GM19023 (cell line): ENCODE measurements around the gene GHR.

Source experiments
- ATAC-seq: cut with Tn5 transposase; IDR thresholded peaks from one replicate; pipeline ENCODE4 v1.9.1; 2021; ENCODE audit warnings: mild to moderate bottlenecking, moderate library complexity; ENCODE audit not compliant: unreplicated experiment

Gene GHR

DNA sequence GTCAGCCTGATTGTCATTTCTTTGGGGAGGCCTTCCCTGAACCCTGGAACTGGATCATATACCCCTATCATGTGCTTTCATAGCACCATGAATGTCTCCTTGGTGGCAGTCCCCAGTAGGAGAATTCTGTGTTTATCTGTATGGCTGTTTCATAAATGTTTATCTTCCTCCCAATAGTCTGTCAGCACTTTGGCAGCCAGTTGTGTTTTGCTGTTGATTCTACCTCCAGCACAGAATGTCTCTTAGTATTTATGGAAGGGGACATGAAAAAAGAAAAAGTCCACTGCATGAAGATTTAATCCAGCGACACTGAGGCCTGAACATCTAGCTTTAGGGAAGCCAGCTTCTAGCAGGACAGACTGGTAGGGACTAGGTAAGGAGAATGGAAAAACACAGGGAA is 38.3 kb downstream of the GHR start:
- no peak for ATAC-seq

DNA sequence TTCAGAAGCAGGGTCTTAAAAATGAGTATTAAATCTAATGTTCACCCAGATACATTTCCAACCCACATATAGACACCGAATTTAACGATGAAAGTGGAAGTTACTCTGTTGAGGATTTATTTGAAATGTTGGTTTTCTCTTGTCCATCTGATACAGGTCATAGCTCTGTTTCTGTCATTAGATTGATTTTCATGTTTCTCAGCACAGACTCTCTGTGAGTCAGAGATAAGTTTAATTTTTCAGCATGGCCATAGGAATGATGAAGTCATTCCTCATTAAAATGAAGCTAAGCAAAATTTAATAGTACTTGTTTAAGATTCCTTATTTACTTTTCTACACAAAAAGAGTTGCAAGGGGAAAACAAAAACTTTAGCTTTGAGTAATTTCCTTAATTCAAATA is 38.8 kb downstream of the GHR start:
- ATAC-seq, result no peak

DNA sequence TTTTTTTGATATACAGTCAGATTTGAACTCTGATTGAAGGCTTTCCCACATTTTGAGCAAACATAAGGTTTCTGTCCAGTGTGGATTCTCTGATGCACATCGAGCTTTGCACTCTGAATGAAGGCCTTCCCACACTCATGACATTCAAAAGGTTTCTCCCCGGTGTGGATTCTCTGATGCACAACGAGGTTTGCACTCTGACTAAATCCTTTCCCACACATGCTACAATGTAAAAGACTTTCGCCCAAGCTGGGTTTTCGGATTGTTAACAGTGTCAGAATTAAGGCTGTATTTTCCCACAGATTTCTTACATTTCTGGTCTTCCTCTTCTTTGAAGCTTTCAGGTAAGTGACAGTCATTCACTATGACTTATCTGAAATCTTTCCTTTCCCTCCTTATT is 44.3 kb downstream of the GHR start:
- ATAC-seq, result no peak

DNA sequence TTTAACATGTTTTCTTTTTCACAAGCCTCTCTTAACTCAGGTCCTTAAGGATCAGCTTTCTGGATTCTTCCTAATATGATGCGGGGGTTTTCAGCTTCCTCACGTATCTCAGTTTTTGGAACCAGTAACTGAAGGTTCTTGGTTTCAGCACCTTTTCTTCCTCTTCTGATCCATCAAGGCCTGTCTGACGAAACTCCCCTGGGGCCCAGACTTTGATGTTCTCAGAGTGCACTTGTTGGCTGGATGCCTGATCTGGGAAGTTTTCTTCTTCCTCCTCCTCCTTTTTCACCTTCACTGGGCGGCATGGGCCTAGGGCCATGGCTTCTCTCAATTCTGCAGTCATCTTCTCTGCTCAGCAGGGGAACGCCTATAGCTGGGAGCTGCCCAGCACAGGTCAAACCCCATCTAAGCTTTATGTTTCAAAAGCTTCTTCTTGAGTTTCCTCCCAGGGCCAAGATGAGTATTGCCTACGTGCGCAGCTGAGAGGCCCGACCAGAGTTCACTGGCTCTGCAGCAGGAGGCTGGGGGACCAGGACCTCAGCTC is 44.8 kb downstream of the GHR start:
- ATAC-seq, result no peak

DNA sequence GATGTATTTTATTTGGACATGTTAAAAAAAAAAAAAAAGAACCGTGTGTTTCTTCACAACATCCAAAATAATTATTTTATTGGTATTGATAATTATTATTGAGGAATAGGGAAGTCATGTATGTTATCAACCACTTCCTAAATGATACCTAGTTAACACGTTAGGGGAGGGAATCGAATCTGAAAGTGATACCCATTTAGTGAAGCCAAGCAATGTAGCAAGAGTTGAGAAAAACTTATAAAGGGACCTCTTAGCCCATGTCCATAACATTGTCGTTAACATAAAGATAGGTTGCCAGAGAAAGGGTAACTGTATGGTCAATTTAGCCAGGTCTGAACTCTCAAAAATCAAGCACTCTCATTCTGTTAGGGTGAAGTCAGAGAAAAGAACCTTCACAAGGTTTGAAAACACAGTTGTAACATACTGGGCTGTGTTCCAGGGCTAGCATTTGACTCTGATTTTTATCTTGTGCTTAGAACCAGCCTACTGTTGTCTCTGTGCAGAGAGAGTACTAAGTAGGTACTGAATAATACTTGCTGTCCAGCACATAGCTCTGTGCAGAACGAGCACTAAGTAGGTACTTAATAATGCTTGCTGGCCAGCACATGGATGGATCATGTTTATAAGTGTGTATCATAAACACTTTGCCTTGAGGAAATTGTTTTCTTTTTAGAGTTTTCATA is 60.4 kb downstream of the GHR start:
- no peak for ATAC-seq

- ATAC-seq, result no peak
Observed at GRCh38 chr5:42487077-42487476, 63.8 kb downstream of the GHR start.

DNA sequence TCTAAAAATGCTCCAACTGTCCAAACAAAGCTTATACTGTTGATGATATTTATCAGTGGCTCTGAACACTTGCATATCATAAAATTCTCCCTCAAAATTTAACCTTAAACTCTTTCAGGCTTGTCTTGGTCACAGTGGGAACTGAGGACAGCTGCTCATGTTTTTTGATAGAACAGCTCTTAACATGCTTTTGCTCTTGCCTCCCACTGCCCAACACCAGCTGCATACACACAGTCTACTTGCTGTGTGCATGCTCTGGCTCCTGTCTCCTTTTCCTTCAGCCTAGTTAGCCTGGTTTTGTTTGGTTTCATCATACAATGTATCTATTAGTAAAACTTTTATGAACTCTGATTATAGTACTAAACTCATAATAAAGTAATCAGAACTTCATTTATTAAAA is 64.6 kb downstream of the GHR start:
- ATAC-seq, result no peak

- no peak for ATAC-seq
Observed at GRCh38 chr5:42490831-42491230, 67.6 kb downstream of the GHR start.

DNA sequence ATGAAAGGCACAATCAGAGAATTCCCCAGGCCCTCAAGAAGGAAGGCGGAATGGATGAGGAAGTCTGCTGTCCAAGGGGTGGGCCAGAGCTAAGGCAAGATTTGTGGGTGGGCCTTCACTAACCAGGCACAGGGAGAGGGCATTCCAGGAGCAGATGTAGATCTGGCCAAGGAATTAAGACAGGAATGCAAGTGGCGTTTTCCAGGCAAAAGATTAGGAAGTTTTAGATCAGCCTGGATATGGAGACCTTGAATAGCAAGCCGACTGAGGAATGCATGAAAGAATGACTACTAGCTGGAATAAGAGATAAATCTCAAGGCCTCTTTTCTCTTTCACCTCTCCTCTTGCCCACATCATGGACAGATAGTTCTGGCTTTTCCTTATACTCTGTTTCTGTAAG is 68.5 kb downstream of the GHR start:
- ATAC-seq, result no peak

- ATAC-seq, result no peak
Observed at GRCh38 chr5:42492974-42493373, 69.7 kb downstream of the GHR start.

GRCh38 chr5:42494414-42494813 is 71.2 kb downstream of the GHR start:
- ATAC-seq, result no peak

DNA sequence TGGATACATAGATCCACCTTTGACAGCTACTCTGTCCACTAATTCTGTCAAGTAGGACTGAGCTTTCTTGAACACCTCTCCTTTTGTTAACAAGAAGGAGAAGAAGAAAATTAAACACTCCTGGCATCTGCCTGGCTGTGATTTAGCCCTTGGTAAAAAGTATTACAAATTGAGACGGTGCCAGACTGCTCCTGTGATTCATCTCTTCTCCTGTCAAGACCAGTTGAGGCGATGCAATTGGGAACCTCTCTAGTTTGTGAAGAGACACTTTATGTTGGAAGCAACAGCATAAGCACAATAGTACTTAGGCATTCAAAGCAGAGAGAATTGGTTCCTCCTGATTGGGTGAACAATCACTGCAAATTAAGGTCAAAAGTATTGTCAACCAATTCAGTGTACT is 72.7 kb downstream of the GHR start:
- no peak for ATAC-seq

DNA sequence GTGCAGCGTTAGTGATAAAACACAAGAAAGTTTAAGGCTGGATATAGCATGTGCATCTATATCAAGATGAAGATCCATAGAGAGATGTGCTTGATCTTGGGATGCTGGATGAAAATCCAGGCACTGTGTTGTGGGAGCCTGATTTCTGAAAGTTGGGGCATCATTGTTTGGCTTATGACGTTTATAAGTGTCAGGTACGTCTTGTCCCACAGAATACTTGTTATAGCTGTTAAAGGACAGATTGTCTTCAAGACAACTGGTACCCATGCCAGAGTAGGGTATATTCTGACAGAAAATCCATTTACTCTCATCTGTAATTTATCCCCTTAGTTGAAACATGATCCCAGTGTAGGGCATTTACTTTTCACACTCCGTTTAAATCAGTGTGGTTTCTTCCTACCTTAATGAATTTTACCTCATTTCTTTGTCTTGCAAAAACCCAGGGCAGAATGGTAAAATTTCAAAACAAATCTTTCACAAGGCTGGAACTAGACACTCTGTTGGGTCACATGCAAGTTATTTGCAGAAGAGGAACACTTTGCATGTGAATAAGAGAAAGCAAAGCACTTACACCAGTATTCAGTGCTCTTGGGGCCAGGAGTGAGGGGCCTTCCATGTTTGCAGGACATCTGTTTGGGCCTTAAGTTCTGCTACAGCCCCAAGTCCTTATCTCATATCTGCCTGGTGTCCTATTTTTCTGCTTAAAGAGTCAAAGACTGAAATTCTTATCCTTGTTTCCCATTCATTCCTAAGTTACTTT is 73.3 kb downstream of the GHR start:
- ATAC-seq, result no peak

DNA sequence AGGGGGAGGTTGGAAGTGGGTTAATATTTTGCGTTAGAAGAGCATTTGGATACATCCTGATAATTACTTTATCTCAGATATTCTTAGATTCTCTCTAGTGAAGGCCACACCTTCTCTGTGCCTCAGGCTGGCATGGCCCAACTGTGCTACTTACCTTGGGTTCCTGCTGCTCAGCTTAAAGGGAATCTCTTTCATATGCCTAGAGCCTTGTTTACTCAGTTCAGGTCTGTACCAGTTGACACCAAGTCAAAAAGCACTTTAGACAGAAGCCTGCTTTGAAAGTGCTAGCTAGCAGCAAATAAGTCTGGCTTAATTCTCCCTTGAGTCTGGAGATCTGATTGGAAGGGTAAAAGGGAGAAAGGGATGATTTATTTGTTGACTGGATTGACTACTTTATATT is 74.8 kb downstream of the GHR start:
- ATAC-seq, result no peak

DNA sequence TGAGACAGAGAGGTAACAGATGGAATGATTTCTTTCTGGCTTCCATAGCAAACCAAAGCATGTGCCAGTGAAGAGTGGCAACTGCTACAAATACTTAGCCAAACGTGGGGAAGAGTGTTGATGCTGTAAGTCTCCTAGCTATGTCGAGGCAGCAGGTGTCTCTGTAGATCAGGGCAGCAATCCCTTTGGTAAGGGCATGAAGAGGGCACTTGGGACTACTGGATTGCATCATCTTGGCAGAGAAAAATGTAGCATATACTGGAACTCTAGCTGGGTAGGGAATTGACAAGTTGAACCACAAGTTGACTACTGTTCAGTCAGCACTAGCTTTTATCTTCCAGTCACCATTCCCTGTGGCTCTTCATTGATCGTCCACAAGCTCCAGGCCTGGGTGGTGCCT is 75.8 kb downstream of the GHR start:
- no peak for ATAC-seq

GRCh38 chr5:42500003-42500599 is 76.9 kb downstream of the GHR start:
- no peak for ATAC-seq

DNA sequence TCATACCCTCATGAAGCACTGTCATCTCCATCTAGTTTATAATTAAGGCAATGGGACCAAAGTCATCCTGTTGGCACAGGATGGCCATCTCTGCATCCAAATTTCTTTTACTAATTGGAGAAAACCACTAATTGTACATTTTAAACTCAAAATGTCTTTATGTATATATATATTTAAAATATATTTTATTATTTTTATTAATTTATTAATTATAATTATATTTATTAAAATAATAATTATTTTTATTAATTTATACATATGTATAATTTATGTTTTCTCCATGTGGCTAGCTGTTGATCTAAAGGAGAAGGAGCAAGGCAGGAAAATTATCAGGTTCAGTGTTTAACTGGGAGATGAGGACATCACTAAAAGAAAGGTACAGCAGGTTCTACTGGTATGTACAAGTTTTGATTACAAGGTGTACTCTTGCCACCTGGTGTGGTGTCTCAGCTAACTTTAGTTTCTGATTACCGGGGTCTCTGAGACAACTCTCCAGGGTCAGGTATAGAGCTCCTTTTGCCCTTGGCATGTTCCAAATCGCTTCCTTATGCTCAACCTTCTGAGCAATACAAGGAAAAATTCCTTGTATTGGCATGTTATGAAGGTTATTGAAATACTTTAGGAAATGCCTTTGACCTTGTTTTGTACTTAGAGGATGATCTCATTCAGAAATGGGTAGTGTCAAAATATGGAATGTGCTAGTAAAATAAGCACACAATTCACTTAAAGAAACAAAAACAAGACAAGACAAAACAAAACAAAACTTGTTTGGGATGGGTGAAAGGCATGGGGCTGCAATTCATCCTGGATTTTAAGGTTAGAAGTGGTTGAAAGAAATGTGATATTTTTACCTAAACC is 79.6 kb downstream of the GHR start:
- no peak for ATAC-seq

- ATAC-seq, result no peak
Observed at GRCh38 chr5:42506662-42507061, 83.4 kb downstream of the GHR start.

- no peak for ATAC-seq
Observed at GRCh38 chr5:42507451-42508097, 84.3 kb downstream of the GHR start.

DNA sequence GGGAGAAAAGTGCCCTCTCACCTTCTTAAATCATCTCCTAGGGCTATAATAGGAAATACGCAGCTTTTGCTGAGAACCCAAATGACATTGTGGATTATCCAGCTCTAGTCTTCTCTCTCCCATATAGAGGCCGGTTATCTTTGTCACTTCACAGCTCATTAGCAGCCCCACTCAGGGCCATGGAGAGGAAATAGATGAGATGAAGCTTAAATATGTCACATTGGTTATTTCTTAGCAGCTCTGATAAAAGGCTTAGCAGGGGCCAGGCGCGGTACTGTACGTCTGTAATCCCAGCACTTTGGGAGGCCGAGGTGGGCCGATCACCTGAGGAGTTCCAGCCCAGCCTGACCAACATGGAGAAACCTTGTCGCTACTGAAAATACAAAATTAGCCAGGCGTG is 90.0 kb downstream of the GHR start:
- no peak for ATAC-seq

- no peak for ATAC-seq
Observed at GRCh38 chr5:42514754-42515153, 91.5 kb downstream of the GHR start.
